ENCODE measurements around the gene TMEM31. TPM values are rescaled to one million over a fixed set of nuclear protein-coding genes. Genes with fewer than 3 reads are reported as not detected.

TMEM31 gene
- total and polyA plus RNA-seq, 9 of the 15 experiments (the other 6 are each of a cell fraction or from before 2014, with no cell fraction given), result 0.18 TPM; not detected in 8

DNA sequence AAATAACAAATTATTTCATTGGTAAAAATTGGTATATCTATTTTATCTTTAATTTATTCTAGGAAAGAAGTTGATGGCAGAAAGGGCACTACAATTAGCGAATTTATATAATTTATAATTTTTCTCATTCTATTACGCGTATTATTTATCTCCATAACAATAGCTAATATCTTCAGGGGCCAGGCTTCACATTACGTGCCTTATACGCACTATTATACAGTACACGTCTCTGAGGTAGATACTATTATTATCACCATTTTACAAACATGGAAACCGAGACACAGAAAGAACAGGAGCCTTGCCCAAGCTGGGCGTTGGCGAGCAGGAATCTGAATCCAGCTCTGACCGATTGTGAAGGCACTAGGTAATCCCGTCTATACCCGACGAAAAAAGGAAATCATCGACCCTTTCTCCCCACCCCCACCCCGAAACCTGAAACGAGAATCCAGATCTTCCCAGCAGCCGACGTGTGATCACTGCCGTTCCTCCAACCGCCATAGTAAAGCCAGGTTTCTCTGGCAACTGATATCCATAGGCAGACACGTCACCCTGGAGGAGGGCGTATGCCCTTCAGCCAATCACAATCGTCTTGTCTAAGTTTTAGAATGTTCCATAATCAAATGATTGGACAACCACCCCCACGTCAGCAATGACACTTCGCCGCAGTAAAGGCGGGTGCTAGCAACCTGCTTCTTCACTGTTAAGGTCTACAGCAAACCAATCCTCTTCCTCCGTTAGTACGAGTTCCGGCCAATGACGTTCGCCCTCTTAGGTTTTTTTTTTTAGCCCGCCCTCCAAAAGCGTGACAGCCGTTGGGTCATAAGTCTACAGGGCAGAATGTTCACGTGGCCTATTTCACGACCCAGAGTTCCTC lies 24.3 kb upstream of the TMEM31 start, which contains the start of gene MORF4L2 (continued):
- TF ChIP-seq, protein P1, sequence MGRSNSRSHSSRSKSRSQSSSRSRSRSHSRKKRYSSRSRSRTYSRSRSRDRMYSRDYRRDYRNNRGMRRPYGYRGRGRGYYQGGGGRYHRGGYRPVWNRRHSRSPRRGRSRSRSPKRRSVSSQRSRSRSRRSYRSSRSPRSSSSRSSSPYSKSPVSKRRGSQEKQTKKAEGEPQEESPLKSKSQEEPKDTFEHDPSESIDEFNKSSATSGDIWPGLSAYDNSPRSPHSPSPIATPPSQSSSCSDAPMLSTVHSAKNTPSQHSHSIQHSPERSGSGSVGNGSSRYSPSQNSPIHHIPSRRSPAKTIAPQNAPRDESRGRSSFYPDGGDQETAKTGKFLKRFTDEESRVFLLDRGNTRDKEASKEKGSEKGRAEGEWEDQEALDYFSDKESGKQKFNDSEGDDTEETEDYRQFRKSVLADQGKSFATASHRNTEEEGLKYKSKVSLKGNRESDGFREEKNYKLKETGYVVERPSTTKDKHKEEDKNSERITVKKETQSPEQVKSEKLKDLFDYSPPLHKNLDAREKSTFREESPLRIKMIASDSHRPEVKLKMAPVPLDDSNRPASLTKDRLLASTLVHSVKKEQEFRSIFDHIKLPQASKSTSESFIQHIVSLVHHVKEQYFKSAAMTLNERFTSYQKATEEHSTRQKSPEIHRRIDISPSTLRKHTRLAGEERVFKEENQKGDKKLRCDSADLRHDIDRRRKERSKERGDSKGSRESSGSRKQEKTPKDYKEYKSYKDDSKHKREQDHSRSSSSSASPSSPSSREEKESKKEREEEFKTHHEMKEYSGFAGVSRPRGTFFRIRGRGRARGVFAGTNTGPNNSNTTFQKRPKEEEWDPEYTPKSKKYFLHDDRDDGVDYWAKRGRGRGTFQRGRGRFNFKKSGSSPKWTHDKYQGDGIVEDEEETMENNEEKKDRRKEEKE (IDR thresholded peaks at IDR 0.05; ENCODE audit: borderline replicate concordance in 1 of 2, control insufficient read depth in 1 of 2, low read depth in 2 of 2, low read length in 1 of 2), result no peak
- TF ChIP-seq CBX8 (IDR thresholded peaks at IDR 0.05; ENCODE audit: borderline replicate concordance, extremely low read depth, low read depth, low read length, poor library complexity, severe bottlenecking), result no peak
- TF ChIP-seq NR2C2 (CRISPR knock-in tag; IDR thresholded peaks at IDR 0.05), result no peak
- TF ChIP-seq NR2C2 (tag; IDR thresholded peaks at IDR 0.05), result no peak
- TF ChIP-seq HMG20B (CRISPR knock-in tag; IDR thresholded peaks at IDR 0.05), result no peak
- TF ChIP-seq, protein P2, sequence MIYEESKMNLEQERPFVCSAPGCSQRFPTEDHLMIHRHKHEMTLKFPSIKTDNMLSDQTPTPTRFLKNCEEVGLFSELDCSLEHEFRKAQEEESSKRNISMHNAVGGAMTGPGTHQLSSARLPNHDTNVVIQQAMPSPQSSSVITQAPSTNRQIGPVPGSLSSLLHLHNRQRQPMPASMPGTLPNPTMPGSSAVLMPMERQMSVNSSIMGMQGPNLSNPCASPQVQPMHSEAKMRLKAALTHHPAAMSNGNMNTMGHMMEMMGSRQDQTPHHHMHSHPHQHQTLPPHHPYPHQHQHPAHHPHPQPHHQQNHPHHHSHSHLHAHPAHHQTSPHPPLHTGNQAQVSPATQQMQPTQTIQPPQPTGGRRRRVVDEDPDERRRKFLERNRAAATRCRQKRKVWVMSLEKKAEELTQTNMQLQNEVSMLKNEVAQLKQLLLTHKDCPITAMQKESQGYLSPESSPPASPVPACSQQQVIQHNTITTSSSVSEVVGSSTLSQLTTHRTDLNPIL (CRISPR knock-in tag; IDR thresholded peaks at IDR 0.05), result no peak
- no peak for TF ChIP-seq ZNF347 (CRISPR knock-in tag; IDR thresholded peaks at IDR 0.05; ENCODE audit: low read depth)
- TF ChIP-seq ARNT (IDR thresholded peaks at IDR 0.05), result no peak
- no peak for TF ChIP-seq ZNF436 (CRISPR knock-in tag; IDR thresholded peaks at IDR 0.05)
- TF ChIP-seq PRMT5 (CRISPR knock-in tag; IDR thresholded peaks at IDR 0.05), result no peak
- TF ChIP-seq ZNF146 (CRISPR knock-in tag; IDR thresholded peaks at IDR 0.05; ENCODE audit: unreplicated experiment), result no peak
- TF ChIP-seq, protein P3, sequence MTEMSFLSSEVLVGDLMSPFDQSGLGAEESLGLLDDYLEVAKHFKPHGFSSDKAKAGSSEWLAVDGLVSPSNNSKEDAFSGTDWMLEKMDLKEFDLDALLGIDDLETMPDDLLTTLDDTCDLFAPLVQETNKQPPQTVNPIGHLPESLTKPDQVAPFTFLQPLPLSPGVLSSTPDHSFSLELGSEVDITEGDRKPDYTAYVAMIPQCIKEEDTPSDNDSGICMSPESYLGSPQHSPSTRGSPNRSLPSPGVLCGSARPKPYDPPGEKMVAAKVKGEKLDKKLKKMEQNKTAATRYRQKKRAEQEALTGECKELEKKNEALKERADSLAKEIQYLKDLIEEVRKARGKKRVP (CRISPR knock-in tag; IDR thresholded peaks at IDR 0.05), result no peak
- TF ChIP-seq PHB (CRISPR knock-in tag; IDR thresholded peaks at IDR 0.05), result no peak
- TF ChIP-seq, protein P4, sequence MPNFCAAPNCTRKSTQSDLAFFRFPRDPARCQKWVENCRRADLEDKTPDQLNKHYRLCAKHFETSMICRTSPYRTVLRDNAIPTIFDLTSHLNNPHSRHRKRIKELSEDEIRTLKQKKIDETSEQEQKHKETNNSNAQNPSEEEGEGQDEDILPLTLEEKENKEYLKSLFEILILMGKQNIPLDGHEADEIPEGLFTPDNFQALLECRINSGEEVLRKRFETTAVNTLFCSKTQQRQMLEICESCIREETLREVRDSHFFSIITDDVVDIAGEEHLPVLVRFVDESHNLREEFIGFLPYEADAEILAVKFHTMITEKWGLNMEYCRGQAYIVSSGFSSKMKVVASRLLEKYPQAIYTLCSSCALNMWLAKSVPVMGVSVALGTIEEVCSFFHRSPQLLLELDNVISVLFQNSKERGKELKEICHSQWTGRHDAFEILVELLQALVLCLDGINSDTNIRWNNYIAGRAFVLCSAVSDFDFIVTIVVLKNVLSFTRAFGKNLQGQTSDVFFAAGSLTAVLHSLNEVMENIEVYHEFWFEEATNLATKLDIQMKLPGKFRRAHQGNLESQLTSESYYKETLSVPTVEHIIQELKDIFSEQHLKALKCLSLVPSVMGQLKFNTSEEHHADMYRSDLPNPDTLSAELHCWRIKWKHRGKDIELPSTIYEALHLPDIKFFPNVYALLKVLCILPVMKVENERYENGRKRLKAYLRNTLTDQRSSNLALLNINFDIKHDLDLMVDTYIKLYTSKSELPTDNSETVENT (CRISPR knock-in tag; IDR thresholded peaks at IDR 0.05), result no peak
- no peak for TF ChIP-seq ZNF586 (CRISPR knock-in tag; conservative IDR thresholded peaks at IDR 0.05)
- TF ChIP-seq, protein P5, sequence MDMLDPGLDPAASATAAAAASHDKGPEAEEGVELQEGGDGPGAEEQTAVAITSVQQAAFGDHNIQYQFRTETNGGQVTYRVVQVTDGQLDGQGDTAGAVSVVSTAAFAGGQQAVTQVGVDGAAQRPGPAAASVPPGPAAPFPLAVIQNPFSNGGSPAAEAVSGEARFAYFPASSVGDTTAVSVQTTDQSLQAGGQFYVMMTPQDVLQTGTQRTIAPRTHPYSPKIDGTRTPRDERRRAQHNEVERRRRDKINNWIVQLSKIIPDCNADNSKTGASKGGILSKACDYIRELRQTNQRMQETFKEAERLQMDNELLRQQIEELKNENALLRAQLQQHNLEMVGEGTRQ (CRISPR knock-in tag; IDR thresholded peaks at IDR 0.05), result peak; percentile 66
- TF ChIP-seq ZNF282 (CRISPR knock-in tag; IDR thresholded peaks at IDR 0.05), result no peak

All from K562 (cell line).